Middle frontal gyrus (tissue), 1 donor: ENCODE results near the gene DGAT2.

Experiments used
- DNase-seq: peaks from one replicate; pipeline ENCODE4 v3.0.0-alpha.2; 2015; ENCODE audit warnings: low spot score; ENCODE audit errors: extremely low spot score

The DGAT2 gene

GRCh38 chr11:75800728-75801361 is 32.3 kb downstream of the DGAT2 start:
- no peak for DNase-seq

GRCh38 chr11:75801362-75802020 is 32.9 kb downstream of the DGAT2 start:
- DNase-seq, result no peak

DNA sequence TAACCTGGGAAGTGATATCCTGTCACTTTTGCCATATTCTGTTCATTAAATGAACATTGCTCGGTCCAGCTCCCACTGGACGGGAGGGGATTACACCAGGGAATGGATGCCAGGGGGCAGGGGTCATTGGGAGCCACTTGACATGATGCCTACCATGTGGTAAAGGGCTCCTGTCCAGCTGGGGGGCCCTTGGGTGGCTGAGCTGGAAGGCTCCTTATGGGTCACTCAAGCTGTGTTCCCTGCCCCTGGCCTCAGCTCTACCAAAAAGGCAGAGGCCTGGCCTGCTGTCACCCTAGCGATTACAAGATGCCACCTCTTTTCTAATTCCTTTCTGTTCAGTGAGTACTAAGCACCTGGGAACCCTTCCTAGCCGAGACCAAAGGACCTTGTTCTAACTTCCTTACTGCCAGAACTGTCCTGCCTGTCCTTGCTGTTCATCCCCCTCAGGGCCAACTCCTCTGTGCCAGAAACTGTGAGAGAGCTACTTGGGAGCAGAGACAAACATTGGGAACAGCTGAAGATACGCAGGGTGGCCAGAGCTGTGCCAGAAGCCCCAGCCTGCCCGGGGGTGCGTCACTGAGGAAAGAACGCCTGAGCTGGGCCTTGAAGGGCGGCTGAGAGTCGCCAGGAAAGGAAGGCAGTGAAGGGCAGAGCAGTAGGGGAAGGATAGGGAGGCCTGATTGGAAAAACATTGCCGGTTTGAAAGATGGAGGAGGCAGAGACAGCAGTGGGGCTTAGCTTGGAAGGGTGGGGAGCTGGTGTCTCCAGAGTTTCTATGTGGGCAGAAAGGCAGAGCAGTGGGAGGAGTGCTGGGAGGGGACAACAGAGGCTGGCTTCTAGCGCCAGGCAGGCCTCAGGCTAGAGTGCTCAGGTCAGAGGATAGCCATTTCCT is 33.7 kb downstream of the DGAT2 start:
- DNase-seq, result no peak

GRCh38 chr11:75802913-75803820 is 34.6 kb downstream of the DGAT2 start:
- peak; percentile 70 for DNase-seq

GRCh38 chr11:75809111-75809510 is 40.5 kb downstream of the DGAT2 start:
- no peak for DNase-seq

DNA sequence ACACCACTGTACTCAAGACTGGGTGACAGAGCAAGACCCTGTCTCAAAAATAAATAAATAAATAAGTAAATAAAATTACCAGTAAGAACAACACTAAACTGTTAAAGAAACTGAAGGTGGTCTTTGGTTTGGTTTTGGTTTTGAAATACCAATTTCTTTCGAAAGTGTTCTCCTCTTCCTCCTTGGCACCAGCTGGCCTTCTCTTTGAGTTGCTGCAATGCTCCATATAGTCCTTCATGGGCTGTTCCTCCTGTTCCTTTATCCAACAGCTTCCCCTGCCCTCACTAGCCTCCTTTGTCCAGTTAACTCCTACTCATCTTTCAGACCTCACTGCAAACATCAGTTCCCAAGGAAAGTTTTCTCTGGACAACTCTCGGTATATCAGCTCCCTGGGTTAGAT is 41.4 kb downstream of the DGAT2 start:
- no peak for DNase-seq

- DNase-seq, result no peak
These were observed 42.2 kb downstream of the DGAT2 start for GRCh38 chr11:75810637-75811390.

DNA sequence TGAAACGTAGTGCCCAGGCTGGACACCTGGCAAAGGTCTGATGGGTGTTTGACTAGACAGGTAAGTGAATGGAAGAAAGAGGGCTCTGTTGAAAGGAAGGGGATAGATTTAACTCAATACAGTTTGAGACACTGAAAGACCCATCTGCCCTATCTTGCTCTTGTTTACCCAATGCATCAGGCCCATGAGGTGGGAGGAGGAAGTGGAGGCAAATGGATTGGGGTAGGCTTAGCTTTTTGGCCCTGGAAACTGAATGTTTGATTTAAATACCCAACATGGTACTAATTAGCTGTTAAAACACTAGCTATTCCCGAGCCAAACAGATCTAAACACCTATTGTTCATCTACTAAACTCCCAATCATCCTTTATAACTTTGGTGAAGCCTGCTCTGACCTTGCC is 42.9 kb downstream of the DGAT2 start:
- DNase-seq, result no peak

- DNase-seq, result no peak
These were observed 44.0 kb downstream of the DGAT2 start for GRCh38 chr11:75812542-75813040.

GRCh38 chr11:75813124-75813523 is 44.5 kb downstream of the DGAT2 start:
- no peak for DNase-seq

- DNase-seq, result no peak
These were observed 45.1 kb downstream of the DGAT2 start for GRCh38 chr11:75813622-75814039.

DNA sequence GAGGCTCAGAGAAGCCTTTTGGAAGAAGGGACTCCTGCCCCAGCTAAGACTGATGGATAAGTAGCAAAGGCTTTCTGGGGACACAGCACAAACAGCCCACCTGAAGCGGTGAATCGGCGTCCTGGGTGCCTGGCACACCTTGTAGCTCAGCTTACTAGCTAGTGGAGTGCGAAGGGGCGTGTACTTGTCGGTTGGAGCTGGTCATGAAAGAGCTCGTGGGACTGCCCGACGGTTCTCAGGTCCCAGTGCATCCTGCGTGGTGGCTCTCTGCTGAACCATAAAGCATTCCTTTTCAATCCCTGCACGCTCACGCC is 45.7 kb downstream of the DGAT2 start:
- DNase-seq, result no peak

- peak; percentile 99 for DNase-seq
These were observed 46.2 kb downstream of the DGAT2 start, which contains the start of gene UVRAG for GRCh38 chr11:75814677-75815344. TSS of gene UVRAG (plus strand) at chr11:75815210. CDS start at chr11:75815408, 198 bp downstream.

DNA sequence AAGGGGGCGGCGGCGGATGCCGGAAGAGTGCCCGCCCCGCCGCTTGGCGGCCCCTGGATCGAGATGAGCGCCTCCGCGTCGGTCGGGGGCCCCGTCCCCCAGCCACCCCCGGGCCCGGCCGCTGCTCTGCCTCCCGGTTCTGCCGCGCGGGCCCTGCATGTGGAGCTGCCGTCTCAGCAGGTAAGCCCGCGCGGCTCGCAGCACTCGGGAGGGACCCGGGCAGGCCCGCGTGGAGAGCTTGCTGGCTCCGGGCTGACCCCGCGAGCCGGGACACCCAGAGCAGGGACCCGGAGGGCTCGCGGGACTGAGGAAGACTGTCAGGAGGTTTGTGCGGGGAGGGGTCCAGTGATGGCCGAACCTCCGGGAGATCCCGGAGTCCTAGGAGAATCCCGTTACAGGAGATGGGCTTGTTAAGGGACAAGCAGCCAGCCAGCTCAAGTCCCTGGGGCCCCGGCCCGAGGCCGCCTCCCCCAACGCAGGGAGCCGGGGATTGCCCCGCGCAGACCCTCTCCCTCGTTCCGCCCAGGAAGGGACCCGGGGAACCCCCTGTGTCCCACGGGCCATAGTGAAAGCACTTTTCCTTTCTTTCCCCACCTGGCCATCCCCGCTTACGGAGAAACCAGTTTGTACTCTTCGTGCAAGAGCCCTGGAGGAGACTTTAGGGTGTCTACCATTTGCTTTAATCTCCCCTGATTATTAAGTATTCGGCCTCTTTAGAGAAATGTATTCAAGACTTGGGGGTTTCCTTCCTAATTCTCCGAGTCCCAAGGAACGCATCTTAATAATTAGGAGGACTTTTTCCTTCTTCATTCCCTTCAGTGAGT is 47.0 kb downstream of the DGAT2 start:
- DNase-seq, result no peak

GRCh38 chr11:75816561-75817239 is 48.1 kb downstream of the DGAT2 start:
- no peak for DNase-seq

DNA sequence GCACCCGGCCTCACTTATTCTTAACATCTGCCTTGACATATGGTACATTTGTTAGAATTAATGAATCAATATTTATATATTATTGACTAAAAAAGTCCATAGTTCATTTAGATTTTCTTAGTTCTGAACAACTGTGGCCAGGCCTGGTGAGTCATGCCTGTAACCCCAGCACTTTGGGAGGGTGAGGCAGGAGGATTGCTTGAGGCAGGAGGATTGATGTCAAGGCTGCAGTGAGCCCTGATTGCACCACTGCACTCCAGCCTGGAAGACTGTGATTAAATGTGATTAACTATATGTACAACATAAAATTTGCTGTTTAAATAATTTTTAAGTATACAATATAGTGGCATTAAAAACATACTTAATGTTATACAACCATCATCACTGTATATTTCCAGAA is 52.1 kb downstream of the DGAT2 start:
- DNase-seq, result no peak

- no peak for DNase-seq
These were observed 52.6 kb downstream of the DGAT2 start for GRCh38 chr11:75821202-75821601.

- no peak for DNase-seq
These were observed 54.0 kb downstream of the DGAT2 start for GRCh38 chr11:75822541-75822940.
